ENCODE results near the gene DEPDC1B. TPM values are rescaled to one million over a fixed set of nuclear protein-coding genes. Genes with fewer than 3 reads are reported as not detected.
"Not testable (repeated sequence)": the region's sequence is repeated elsewhere in the genome, so short reads cannot be mapped to it uniquely, and the experiment has no call there.

DEPDC1B gene
- total RNA-seq, 2 donors from 2014 or later = 0.66 to 2.3 TPM

GRCh38 chr5:60686157-60686556 lies 13.8 kb downstream of the DEPDC1B start:
- Histone ChIP-seq H3K4me1 (no peaks in the 10 kb centered on the region), H3K36me3 (replicated peaks in 1 of 2; ENCODE audit: insufficient read depth in 1 of 2, low read depth in 2 of 2) (no peaks in the 10 kb centered on the region), H3K4me3 (no peak overlapping the region), H3K27me3 (no peaks in the 10 kb centered on the region), H3K9me3 (no peaks in the 10 kb centered on the region), H3K27ac (no peak overlapping the region)
- ATAC-seq (no peak), DNase-seq (no peak)
- intact Hi-C loops (cut with DNase I) = no loop called here
- TF ChIP-seq POLR2A (IDR thresholded peaks at IDR 0.05) (no peak), CTCF (IDR thresholded peaks at IDR 0.05) (no peak)
- 54 to 70% methylated on average over 4 of the region's 4 CpGs for WGBS, 2 donors

- H3K9me3 ChIP-seq = no peaks in the 10 kb centered on the region
- no peaks in the 10 kb centered on the region for H3K36me3 ChIP-seq (replicated peaks in 1 of 2; ENCODE audit: insufficient read depth in 1 of 2, low read depth in 2 of 2)
- DNase-seq (no peak), ATAC-seq (no peak)
- 47 to 65% methylated on average over 2 of the region's 2 CpGs for WGBS, 2 donors
- H3K27me3 ChIP-seq = no peaks in the 10 kb centered on the region
- no peak overlapping the region for H3K27ac ChIP-seq
- H3K4me1 ChIP-seq = no peaks in the 10 kb centered on the region
- H3K4me3 ChIP-seq = no peak overlapping the region
- intact Hi-C loops (cut with DNase I) = no loop called here
- no peak for TF ChIP-seq CTCF (IDR thresholded peaks at IDR 0.05)
- TF ChIP-seq POLR2A (IDR thresholded peaks at IDR 0.05) = no peak
Measured at GRCh38 chr5:60685700-60686099, 14.3 kb downstream of the DEPDC1B start.

- no peak for ATAC-seq
- H3K27me3 ChIP-seq = no peaks in the 10 kb centered on the region
- H3K4me1 ChIP-seq = no peaks in the 10 kb centered on the region
- no peak overlapping the region for H3K4me3 ChIP-seq
- 85 to 91% methylated on average over 6 of the region's 6 CpGs for WGBS, 2 donors
- no peak for DNase-seq
- intact Hi-C loops (cut with DNase I) = no loop called here
- TF ChIP-seq CTCF (IDR thresholded peaks at IDR 0.05) = no peak
- TF ChIP-seq POLR2A (IDR thresholded peaks at IDR 0.05) = no peak
- H3K9me3 ChIP-seq = no peaks in the 10 kb centered on the region
- no peak overlapping the region for H3K27ac ChIP-seq
- H3K36me3 ChIP-seq (replicated peaks in 1 of 2; ENCODE audit: insufficient read depth in 1 of 2, low read depth in 2 of 2) = no peaks in the 10 kb centered on the region
Measured at GRCh38 chr5:60685028-60685427, 14.9 kb downstream of the DEPDC1B start.

GRCh38 chr5:60682007-60682406 lies 18.0 kb downstream of the DEPDC1B start:
- H3K27me3 ChIP-seq; DNase-seq; H3K4me1 ChIP-seq; ATAC-seq; H3K27ac ChIP-seq; intact Hi-C loops (cut with DNase I); H3K36me3 ChIP-seq (replicated peaks in 1 of 2; ENCODE audit: insufficient read depth in 1 of 2, low read depth in 2 of 2); H3K9me3 ChIP-seq; H3K4me3 ChIP-seq: not testable (repeated sequence)
- WGBS, 2 donors = 93 to 96% methylated on average over 5 of the region's 5 CpGs

GRCh38 chr5:60679816-60680215 lies 20.1 kb downstream of the DEPDC1B start:
- no peak overlapping the region for H3K4me3 ChIP-seq
- DNase-seq (no peak), ATAC-seq (no peak)
- H3K36me3 ChIP-seq (replicated peaks in 1 of 2; ENCODE audit: insufficient read depth in 1 of 2, low read depth in 2 of 2) = no peaks in the 10 kb centered on the region
- H3K27ac ChIP-seq = no peak overlapping the region
- no peaks in the 10 kb centered on the region for H3K27me3 ChIP-seq
- TF ChIP-seq POLR2A (IDR thresholded peaks at IDR 0.05) = no peak
- TF ChIP-seq CTCF (IDR thresholded peaks at IDR 0.05) = no peak
- WGBS, 2 donors = 88 to 96% methylated on average over 2 of the region's 2 CpGs
- no peaks in the 10 kb centered on the region for H3K9me3 ChIP-seq
- intact Hi-C loops (cut with DNase I) = no loop called here
- peaks cover 4% of the 10 kb centered on the region for H3K4me1 ChIP-seq
